Activated CD4-positive, alpha-beta T cell treated with anti-CD3 and anti-CD28 coated beads for 36 hours (primary cell): ENCODE measurements around the gene MINDY2. TPM values are rescaled to one million over a fixed set of nuclear protein-coding genes. Genes with fewer than 3 reads are reported as not detected.

Source experiments
- ATAC-seq: fragments of 200-7000 bp; cut with Tn5 transposase; one replicate; pipeline ENCODE4 v1.10.0; 2021; ENCODE audit warnings: mild to moderate bottlenecking, moderate library complexity
- CTCF ChIA-PET: fragments of 350-600 bp; sonication (Branson Sonifier 250); formaldehyde crosslinking; loops from one replicate; lab custom pipeline; 2021; ENCODE audit warnings: antibody characterized with exemption; lab: Charles Lee
- POLR2A ChIA-PET: fragments of 350-600 bp; sonication (Branson Sonifier 250); formaldehyde crosslinking; loops from one replicate; lab custom pipeline; 2021; ENCODE audit warnings: antibody characterized with exemption, inconsistent platforms; lab: Charles Lee
- DNase-seq: peaks from one replicate; pipeline ENCODE4 v3.0.0-alpha.2; 2020
- H3K27ac Mint-ChIP-seq: one replicate; pipeline ENCODE4 v1.8.0; 2021; ENCODE audit warnings: mixed read lengths
- H3K27me3 Mint-ChIP-seq: one replicate; pipeline ENCODE4 v1.8.0; 2021; ENCODE audit warnings: mixed read lengths
- H3K36me3 Mint-ChIP-seq: one replicate; pipeline ENCODE4 v1.8.0; 2021; ENCODE audit warnings: low read depth, mixed read lengths
- H3K4me1 Mint-ChIP-seq: one replicate; pipeline ENCODE4 v1.8.0; 2021; ENCODE audit warnings: mixed read lengths
- H3K4me3 Mint-ChIP-seq: one replicate; pipeline ENCODE4 v1.8.0; 2021; ENCODE audit warnings: mild to moderate bottlenecking, moderate library complexity, mixed read lengths
- H3K9me3 Mint-ChIP-seq: one replicate; pipeline ENCODE4 v1.8.0; 2021; ENCODE audit warnings: low read depth, mixed read lengths
- intact Hi-C, 2 experiments: fragments of 100-400 bp; cut with DNase I in 1 of 2; cut with micrococcal nuclease in 1 of 2; formaldehyde crosslinking; loops; one replicate each; pipeline versions ENCODE4 v1.14.2 to v1.15.1; 2022 to 2024; cut with DNase I, micrococcal nuclease
- total RNA-seq, 2 experiments: library from RNA; stranded (reverse); gene quantifications; one replicate each; pipeline ENCODE4 v1.2.3, GENCODE V29; 2021

The MINDY2 gene
- total RNA-seq, 2 experiments from 2014 or later: 8.2 to 9.2 TPM

- H3K4me1 Mint-ChIP-seq: peaks cover 13% of the 10 kb centered on the region
- DNase-seq: no peak
- no peak overlapping the region for H3K27ac Mint-ChIP-seq
- no peak for ATAC-seq
- H3K9me3 Mint-ChIP-seq: no peaks in the 10 kb centered on the region
- H3K4me3 Mint-ChIP-seq: no peak overlapping the region
- H3K36me3 Mint-ChIP-seq: no peaks in the 10 kb centered on the region
- POLR2A ChIA-PET: interaction anchor here (0.6 kb wide), 1 partner anchor 32 kb away, joined by 4 read pairs; no protein-coding TSS in a partner anchor
- peaks cover 6% of the 10 kb centered on the region for H3K27me3 Mint-ChIP-seq
- intact Hi-C loops: no loop called here
- CTCF ChIA-PET: no interaction called here
Observed at GRCh38 chr15:58862326-58862725, 91.2 kb downstream of the MINDY2 start.

DNA sequence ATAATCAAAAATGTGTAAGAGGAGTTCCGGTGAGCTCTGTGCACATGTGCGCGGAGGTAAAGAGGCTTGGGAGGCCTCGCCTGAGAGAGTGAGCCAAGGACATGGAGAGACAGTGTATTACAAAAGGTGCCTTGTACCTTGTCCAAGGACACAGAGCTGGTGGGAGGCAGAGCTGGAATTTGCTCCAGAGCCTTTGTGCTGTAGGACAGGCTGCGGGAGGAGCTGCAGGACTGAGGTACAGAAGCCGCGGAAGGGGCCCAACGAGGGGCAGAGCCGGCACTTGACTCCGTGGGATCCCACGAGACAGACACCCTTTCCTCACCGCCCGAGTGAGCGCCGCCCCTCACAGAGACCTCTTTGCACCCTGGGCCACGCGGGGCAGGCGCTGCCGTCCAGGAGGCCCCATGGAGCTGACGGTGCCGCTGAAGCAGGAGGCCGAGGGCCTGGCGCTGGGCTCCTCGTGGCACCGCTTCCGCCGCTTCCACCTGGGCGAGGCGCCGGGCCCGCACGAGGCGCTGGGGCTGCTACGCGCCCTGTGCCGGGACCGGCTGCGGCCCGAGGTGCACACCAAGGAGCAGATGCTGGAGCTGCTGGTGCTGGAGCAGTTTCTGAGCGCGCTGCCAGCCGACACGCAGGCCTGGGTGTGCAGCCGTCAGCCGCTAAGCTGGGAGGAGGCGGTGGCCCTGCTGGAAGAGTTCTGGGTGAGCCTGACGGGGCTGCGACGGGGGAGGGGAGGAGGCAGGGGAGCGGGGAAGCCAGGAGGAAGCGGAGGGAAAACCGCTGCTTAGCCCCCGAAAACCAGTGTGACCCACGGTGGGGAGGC, 93.7 kb downstream of the MINDY2 start:
- ChIA-PET POLR2A (no interaction called here), CTCF (interaction anchor here (0.6 to 1.0 kb wide), 3 partner anchors 11 to 308 kb away, joined by 3 to 4 read pairs (median 3); no protein-coding TSS in a partner anchor)
- DNase-seq: peak; percentile 33
- H3K27me3 Mint-ChIP-seq: peaks cover 6% of the 10 kb centered on the region
- intact Hi-C loops: no loop called here
- H3K4me1 Mint-ChIP-seq: peaks cover 13% of the 10 kb centered on the region
- no peak overlapping the region for H3K27ac Mint-ChIP-seq
- H3K9me3 Mint-ChIP-seq: no peaks in the 10 kb centered on the region
- no peaks in the 10 kb centered on the region for H3K36me3 Mint-ChIP-seq
- no peak overlapping the region for H3K4me3 Mint-ChIP-seq
- peak; percentile 34 for ATAC-seq

DNA sequence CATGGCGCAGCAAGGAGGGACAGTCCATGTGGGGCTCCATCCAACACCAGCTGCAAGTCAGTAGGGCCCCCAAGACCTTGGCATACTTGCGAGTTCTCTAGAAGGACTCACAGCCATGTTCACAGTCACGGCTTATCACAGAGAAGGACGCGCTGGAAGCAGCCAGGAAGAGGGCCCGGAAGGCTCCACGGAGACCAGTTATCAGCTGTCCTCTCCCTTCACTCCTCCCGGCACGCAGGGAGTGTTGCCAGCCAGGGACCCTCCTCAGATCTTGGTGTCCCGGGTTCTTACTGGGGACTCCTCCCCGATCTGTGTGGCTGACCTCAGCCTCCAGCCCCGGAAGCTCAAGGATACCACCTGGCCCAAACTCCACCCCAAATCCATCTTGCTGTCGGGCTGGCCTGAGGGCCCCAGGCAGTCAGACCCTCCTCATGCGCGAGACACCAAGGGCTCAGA, 94.4 kb downstream of the MINDY2 start:
- ChIA-PET POLR2A (no interaction called here), CTCF (interaction anchor here (0.7 to 1.2 kb wide), 3 partner anchors 11 to 84 kb away, joined by 3 to 5 read pairs (median 4); no protein-coding TSS in a partner anchor)
- Mint-ChIP-seq H3K9me3 (no peaks in the 10 kb centered on the region), H3K27me3 (peaks cover 6% of the 10 kb centered on the region), H3K4me3 (no peak overlapping the region), H3K36me3 (no peaks in the 10 kb centered on the region), H3K27ac (no peak overlapping the region), H3K4me1 (peaks cover 13% of the 10 kb centered on the region)
- DNase-seq (no peak), ATAC-seq (no peak)
- intact Hi-C loops: no loop called here

- no peaks in the 10 kb centered on the region for H3K36me3 Mint-ChIP-seq
- peaks cover 3% of the 10 kb centered on the region for H3K4me1 Mint-ChIP-seq
- DNase-seq (no peak), ATAC-seq (no peak)
- no peak overlapping the region for H3K27ac Mint-ChIP-seq
- ChIA-PET CTCF (no interaction called here), POLR2A (no interaction called here)
- H3K27me3 Mint-ChIP-seq: peaks cover 6% of the 10 kb centered on the region
- no peaks in the 10 kb centered on the region for H3K9me3 Mint-ChIP-seq
- no peak overlapping the region for H3K4me3 Mint-ChIP-seq
- intact Hi-C loops: no loop called here
Observed at GRCh38 chr15:58867926-58868325, 96.8 kb downstream of the MINDY2 start.

DNA sequence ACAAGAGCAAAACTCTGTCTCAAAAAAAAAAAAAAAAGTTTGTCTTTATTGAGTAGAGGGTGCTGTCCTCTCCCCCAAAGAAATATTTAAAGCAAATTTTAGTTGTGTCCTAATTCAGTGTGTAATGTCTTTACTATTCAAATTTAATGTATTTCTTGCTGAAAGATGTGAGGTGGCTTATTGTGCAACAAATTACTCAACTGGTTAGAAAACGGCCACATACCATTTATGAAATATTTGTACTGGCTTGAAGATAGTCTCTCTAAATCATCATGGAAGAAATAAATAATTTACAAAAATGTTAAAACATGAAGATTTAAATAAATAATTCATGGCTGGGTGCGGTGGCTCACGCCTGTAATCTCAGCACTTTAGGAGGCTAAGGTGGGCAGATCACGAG, 99.3 kb downstream of the MINDY2 start:
- Mint-ChIP-seq H3K4me3 (no peak overlapping the region), H3K9me3 (no peaks in the 10 kb centered on the region), H3K4me1 (no peaks in the 10 kb centered on the region), H3K27ac (no peak overlapping the region), H3K36me3 (no peaks in the 10 kb centered on the region), H3K27me3 (no peaks in the 10 kb centered on the region)
- intact Hi-C loops: no loop called here
- ChIA-PET POLR2A (no interaction called here), CTCF (no interaction called here)
- no peak for DNase-seq
- no peak for ATAC-seq

DNA sequence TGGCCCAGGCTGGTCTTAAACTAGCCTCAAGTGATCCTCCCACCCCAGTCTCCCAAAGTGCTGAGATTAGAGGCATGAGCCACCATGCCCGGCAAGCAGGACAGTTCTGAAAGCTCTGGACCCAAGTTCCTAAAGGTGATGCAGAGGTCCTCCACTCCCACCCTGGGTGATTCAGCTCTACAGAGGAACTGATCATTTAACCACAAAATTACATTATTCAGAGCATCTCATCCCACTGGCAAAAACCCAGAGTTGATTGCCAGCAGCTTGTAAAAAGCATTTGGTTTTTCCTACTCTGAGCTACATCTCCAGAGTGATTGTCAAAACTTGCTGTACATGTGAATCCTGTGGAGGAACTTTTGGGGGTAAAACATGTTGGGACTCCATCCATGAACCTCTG, 102.2 kb downstream of the MINDY2 start:
- peaks cover 16% of the 10 kb centered on the region for H3K36me3 Mint-ChIP-seq
- no peaks in the 10 kb centered on the region for H3K4me1 Mint-ChIP-seq
- no peak for DNase-seq
- no peak for ATAC-seq
- no peaks in the 10 kb centered on the region for H3K9me3 Mint-ChIP-seq
- ChIA-PET CTCF (no interaction called here), POLR2A (no interaction called here)
- no peak overlapping the region for H3K4me3 Mint-ChIP-seq
- H3K27ac Mint-ChIP-seq: no peak overlapping the region
- intact Hi-C loops: no loop called here
- H3K27me3 Mint-ChIP-seq: no peaks in the 10 kb centered on the region

GRCh38 chr15:58875343-58875742, 104.2 kb downstream of the MINDY2 start:
- H3K36me3 Mint-ChIP-seq: peaks cover 33% of the 10 kb centered on the region
- H3K27ac Mint-ChIP-seq: no peak overlapping the region
- intact Hi-C loops: no loop called here
- H3K27me3 Mint-ChIP-seq: no peaks in the 10 kb centered on the region
- POLR2A ChIA-PET: interaction anchor here (0.6 kb wide), 1 partner anchor 14 kb away, joined by 6 read pairs; no protein-coding TSS in a partner anchor
- no peaks in the 10 kb centered on the region for H3K4me1 Mint-ChIP-seq
- no peaks in the 10 kb centered on the region for H3K9me3 Mint-ChIP-seq
- no peak for DNase-seq
- H3K4me3 Mint-ChIP-seq: no peak overlapping the region
- CTCF ChIA-PET: interaction anchor here (0.9 kb wide), 1 partner anchor 37 kb away, joined by 3 read pairs; no protein-coding TSS in a partner anchor
- ATAC-seq: no peak

DNA sequence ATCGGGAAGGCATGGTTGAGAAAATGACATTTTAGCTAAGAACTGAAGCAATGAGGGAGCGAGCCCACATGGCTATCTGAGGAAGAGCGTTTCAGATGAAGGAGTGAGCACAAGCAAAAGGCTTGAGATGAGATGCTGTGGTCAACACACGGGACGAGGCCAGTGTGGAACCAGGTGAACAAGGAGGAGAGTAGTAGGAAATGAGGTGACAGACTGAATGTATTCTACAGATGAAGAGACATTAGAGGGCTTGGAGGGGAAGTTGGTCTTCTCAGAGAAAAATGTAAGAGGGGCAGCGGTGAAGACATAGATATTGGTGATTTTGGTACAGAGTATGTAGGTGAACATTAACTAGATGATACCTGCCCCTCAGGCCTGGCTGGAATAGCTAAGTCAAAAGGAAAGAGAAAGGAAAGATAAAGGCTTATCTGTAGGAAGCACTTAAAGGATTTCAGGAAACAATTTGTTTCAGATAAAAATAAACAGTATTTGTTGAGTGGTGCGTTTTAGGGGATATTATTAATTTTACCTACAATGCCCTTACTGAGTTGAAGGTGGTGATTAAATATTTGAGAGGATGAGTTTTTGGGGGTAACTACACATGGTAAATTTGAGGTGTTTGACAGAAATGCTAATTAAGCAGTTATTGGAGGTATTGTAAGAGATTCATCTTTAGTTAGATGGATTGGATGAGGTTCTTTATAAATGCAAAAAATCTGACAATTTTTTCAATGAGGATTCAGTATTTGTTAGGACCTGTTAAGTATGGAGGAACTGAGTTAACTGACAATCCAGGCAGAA, 105.4 kb downstream of the MINDY2 start:
- DNase-seq (no peak), ATAC-seq (no peak)
- Mint-ChIP-seq H3K4me1 (no peaks in the 10 kb centered on the region), H3K27me3 (no peaks in the 10 kb centered on the region), H3K36me3 (peaks cover 44% of the 10 kb centered on the region), H3K27ac (peak overlapping the region; percentile 29), H3K4me3 (no peak overlapping the region), H3K9me3 (no peaks in the 10 kb centered on the region)
- ChIA-PET CTCF (interaction anchor here (1.2 kb wide), 1 partner anchor 10 kb away, joined by 3 read pairs; no protein-coding TSS in a partner anchor), POLR2A (no interaction called here)
- intact Hi-C loops: no loop called here

DNA sequence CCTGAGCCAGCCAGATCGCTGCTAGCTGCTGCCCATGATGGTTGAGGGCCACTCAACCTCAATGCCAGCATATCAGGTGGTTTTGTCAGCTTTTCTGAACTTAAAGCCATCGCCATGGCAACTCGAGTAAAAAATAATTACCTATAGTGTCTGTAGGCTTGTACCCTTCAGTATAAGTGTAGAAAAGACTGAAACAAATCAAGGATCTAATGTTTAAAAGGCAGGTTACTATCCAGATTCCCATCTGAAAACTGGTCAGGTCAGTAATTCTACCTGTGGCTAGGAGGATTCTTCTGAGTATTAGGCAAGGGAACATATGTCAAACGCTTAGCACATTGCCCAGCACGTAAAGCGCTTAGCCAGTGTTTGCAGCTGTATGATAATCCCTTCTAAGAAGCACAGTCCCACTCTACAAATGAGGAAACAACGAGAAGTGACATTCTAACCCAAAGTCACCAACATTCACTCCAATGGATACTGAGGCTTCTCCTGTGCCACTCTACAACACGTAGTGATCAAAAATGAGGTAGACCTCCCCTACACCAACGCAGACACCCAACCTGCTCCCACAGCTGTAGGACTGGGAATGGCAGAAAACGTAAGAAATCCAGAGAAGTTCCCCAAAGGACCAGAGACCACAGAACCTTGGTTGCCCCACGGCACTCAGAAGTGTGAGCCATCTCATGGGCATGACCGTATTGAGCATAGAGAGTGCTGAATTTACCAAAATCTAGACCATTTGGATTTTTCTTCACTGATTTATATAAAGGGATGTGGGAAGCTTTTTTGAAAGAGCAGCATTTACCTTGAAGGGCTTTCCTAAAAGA, 107.1 kb downstream of the MINDY2 start:
- POLR2A ChIA-PET: no interaction called here
- H3K4me3 Mint-ChIP-seq: no peak overlapping the region
- CTCF ChIA-PET: interaction anchor here (0.9 kb wide), 1 partner anchor 655 kb away, joined by 3 read pairs; no protein-coding TSS in a partner anchor
- ATAC-seq (no peak), DNase-seq (no peak)
- H3K4me1 Mint-ChIP-seq: no peaks in the 10 kb centered on the region
- intact Hi-C loops: no loop called here
- H3K36me3 Mint-ChIP-seq: peaks cover 55% of the 10 kb centered on the region
- H3K9me3 Mint-ChIP-seq: no peaks in the 10 kb centered on the region
- no peaks in the 10 kb centered on the region for H3K27me3 Mint-ChIP-seq
- H3K27ac Mint-ChIP-seq: no peak overlapping the region

DNA sequence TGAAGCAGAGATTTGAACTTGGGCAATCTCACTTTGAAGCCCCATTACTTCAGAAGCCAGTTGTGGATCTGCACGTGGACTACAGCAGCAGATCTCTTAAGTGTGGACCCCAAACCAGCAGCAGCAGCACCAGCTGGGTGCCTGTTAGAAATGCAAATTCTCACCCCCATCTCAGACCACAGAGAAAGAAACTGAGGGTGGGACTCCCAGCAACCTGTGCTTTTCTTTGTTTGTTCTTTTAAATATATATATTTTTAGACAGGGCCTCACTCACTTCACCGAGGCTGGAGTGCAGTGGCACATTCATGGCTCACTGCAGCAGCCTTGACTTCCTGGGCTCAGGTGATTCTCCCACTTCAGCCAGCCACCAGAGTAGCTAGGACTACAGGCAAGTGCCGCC, 109.2 kb downstream of the MINDY2 start:
- Mint-ChIP-seq H3K4me1 (no peaks in the 10 kb centered on the region), H3K27ac (no peak overlapping the region), H3K27me3 (no peaks in the 10 kb centered on the region), H3K4me3 (no peak overlapping the region), H3K36me3 (peaks cover 69% of the 10 kb centered on the region), H3K9me3 (no peaks in the 10 kb centered on the region)
- intact Hi-C loops: no loop called here
- DNase-seq (no peak), ATAC-seq (no peak)
- ChIA-PET POLR2A (no interaction called here), CTCF (interaction anchor here (0.6 kb wide), 1 partner anchor 343 kb away, joined by 3 read pairs; no protein-coding TSS in a partner anchor)

GRCh38 chr15:58882243-58882642, 111.1 kb downstream of the MINDY2 start:
- no peaks in the 10 kb centered on the region for H3K9me3 Mint-ChIP-seq
- POLR2A ChIA-PET: no interaction called here

More at GRCh38 chr15:58882243-58882642, 111.1 kb downstream of the MINDY2 start:
- peaks cover 70% of the 10 kb centered on the region for H3K36me3 Mint-ChIP-seq
- H3K4me3 Mint-ChIP-seq: no peak overlapping the region
- no peaks in the 10 kb centered on the region for H3K4me1 Mint-ChIP-seq
- no peaks in the 10 kb centered on the region for H3K27me3 Mint-ChIP-seq
- CTCF ChIA-PET: no interaction called here
- ATAC-seq (no peak), DNase-seq (no peak)
- H3K27ac Mint-ChIP-seq: peak overlapping the region; percentile 70
- intact Hi-C loops: no loop called here
